ENCODE data around the gene APBB2. TPM values are rescaled to one million over a fixed set of nuclear protein-coding genes. Genes with fewer than 3 reads are reported as not detected.

The APBB2 gene
- total and polyA plus RNA-seq, 2 of the 8 experiments (the other 6 are each of a cell fraction or from before 2014, with no cell fraction given): 58.7 to 59.4 TPM

- no peak overlapping the region for H3K4ac ChIP-seq (replicated peaks; ENCODE audit: insufficient read length, low read depth, low read length)
- no peak overlapping the region for H2BK5ac ChIP-seq (ENCODE audit: low read depth, low read length)
- H4K20me1 ChIP-seq (replicated peaks in 1 of 2; ENCODE audit: control insufficient read depth in 1 of 2, insufficient read depth in 2 of 2, low read length in 2 of 2): no peaks in the 10 kb centered on the region
- peaks cover 0 to 11% (median 5%) of the 10 kb centered on the region in 4 experiments; a peak in 3 of 7 replicates for H3K4me1 ChIP-seq (replicated peaks in 1 of 4; ENCODE audit: control insufficient read depth in 3 of 4, insufficient read depth in 4 of 4, low read length in 3 of 4)
- no peak overlapping the region for H3K4me2 ChIP-seq (ENCODE audit: insufficient read depth in 1 of 2, low read depth in 2 of 2, low read length in 2 of 2)
- H2BK15ac ChIP-seq (ENCODE audit: low read length): no peak overlapping the region
- no peaks in the 10 kb centered on the region for H3K36me3 ChIP-seq (ENCODE audit: control insufficient read depth in 2 of 4, insufficient read depth in 4 of 4, low read length in 3 of 4)
- H2AK5ac ChIP-seq (ENCODE audit: low read depth, low read length): no peak overlapping the region
- H4K5ac ChIP-seq (ENCODE audit: insufficient read length, low read depth, low read length): no peak overlapping the region
- POLR2A ChIA-PET (ENCODE audit: partially characterized antibody): no interaction called here
- DNase-seq (ENCODE audit: low read depth in 1 of 2, low spot score in 2 of 2) (no peak), FAIRE-seq (no peak)
- H3K4me3 ChIP-seq (ENCODE audit: extremely low read depth in 1 of 4, insufficient read depth in 2 of 4, low read depth in 3 of 4, low read length in 4 of 4): no peak overlapping the region
- H3K27ac ChIP-seq (ENCODE audit: low read depth, low read length): no peak overlapping the region
- H3K9me3 ChIP-seq (ENCODE audit: insufficient read depth in 2 of 2, low read depth in 1 of 2, low read length in 1 of 2): no peaks in the 10 kb centered on the region
- H2AFZ ChIP-seq (ENCODE audit: low read length): no peak overlapping the region
- H4K8ac ChIP-seq (ENCODE audit: extremely low read depth, insufficient read depth, low read length): no peak overlapping the region
- H3K27me3 ChIP-seq (replicated peaks in 1 of 4; ENCODE audit: control insufficient read depth in 3 of 4, extremely low read depth in 1 of 4, insufficient read depth in 3 of 4, low read length in 3 of 4): no peaks in the 10 kb centered on the region
- H3K18ac ChIP-seq (ENCODE audit: extremely low read depth, low read length): no peak overlapping the region
- H3K79me2 ChIP-seq (ENCODE audit: control insufficient read depth in 1 of 2, insufficient read depth in 2 of 2, low read length in 2 of 2): no peaks in the 10 kb centered on the region
- H3K14ac ChIP-seq (ENCODE audit: insufficient read length): no peak overlapping the region
- H3K56ac ChIP-seq (replicated peaks; ENCODE audit: insufficient read length, low read depth, low read length): no peak overlapping the region
- no peak overlapping the region for H2BK20ac ChIP-seq (ENCODE audit: low read length)
- H2BK12ac ChIP-seq (ENCODE audit: low read depth, low read length): no peak overlapping the region
- CTCF ChIA-PET (ENCODE audit: partially characterized antibody): interaction anchor here (0.8 to 3.2 kb wide), 7 partner anchors 9 to 274 kb away, joined by 3 to 19 read pairs (median 7); partner anchors contain the start of gene APBB2
- no peak overlapping the region for H4K91ac ChIP-seq (replicated peaks; ENCODE audit: insufficient read length, low read length)
- 93% methylated on average over 2 of the region's 2 CpGs; no CpG with 5 or more reads in 1 of the 2 experiments for WGBS, 2 experiments (ENCODE audit: extremely low coverage in 1 of 2, insufficient coverage in 1 of 2, insufficient read length in 1 of 2, insufficient replicate concordance in 2 of 2, low coverage in 1 of 2, low lambda C conversion rate in 2 of 2, missing lambda C conversion rate in 1 of 2)
- H3K23ac ChIP-seq (ENCODE audit: insufficient read length): no peak overlapping the region
- no peak overlapping the region for H3K9ac ChIP-seq (replicated peaks in 1 of 4; ENCODE audit: extremely low read depth in 1 of 4, low read depth in 3 of 4, low read length in 3 of 4)
- H3K79me1 ChIP-seq (ENCODE audit: low read depth, low read length): no peaks in the 10 kb centered on the region
- H2BK120ac ChIP-seq (replicated peaks; ENCODE audit: low read depth, low read length): no peak overlapping the region
- no peaks in the 10 kb centered on the region for H3K23me2 ChIP-seq (ENCODE audit: low read depth, low read length)
- no peak for TF ChIP-seq ZNF274 (IDR thresholded peaks at IDR 0.05; ENCODE audit: borderline replicate concordance, extremely low read depth, low read length)
- TF ChIP-seq JUND (IDR thresholded peaks at IDR 0.05; ENCODE audit: low read length): no peak
- TF ChIP-seq GABPA (IDR thresholded peaks at IDR 0.05; ENCODE audit: borderline replicate concordance, insufficient read depth, low read length): no peak
- no peak for TF ChIP-seq EZH2 (IDR thresholded peaks at IDR 0.05; ENCODE audit: low read depth, low read length, severe bottlenecking)
- no peak for TF ChIP-seq RXRA (IDR thresholded peaks at IDR 0.05; ENCODE audit: insufficient read depth, low read depth, low read length)
- TF ChIP-seq, protein P1, sequence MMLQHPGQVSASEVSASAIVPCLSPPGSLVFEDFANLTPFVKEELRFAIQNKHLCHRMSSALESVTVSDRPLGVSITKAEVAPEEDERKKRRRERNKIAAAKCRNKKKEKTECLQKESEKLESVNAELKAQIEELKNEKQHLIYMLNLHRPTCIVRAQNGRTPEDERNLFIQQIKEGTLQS (IDR thresholded peaks at IDR 0.05; ENCODE audit: insufficient read depth, low read depth, low read length): no peak
- TF ChIP-seq TAF7 (optimal IDR thresholded peaks at IDR 0.05; ENCODE audit: borderline replicate concordance, low read depth, low read length): no peak
- TF ChIP-seq HDAC2 (IDR thresholded peaks at IDR 0.05; ENCODE audit: borderline replicate concordance in 1 of 2, low read depth in 2 of 2, low read length in 2 of 2): no peak
- no peak for TF ChIP-seq NRF1 (IDR thresholded peaks at IDR 0.05; ENCODE audit: low read depth, low read length)
- no peak for TF ChIP-seq BCL11A (IDR thresholded peaks at IDR 0.05; ENCODE audit: low read depth in 2 of 2, low read length in 2 of 2)
- TF ChIP-seq CBX8 (IDR thresholded peaks at IDR 0.05; ENCODE audit: borderline replicate concordance, low read depth, low read length): no peak
- TF ChIP-seq RBBP5 (IDR thresholded peaks at IDR 0.05; ENCODE audit: borderline replicate concordance, low read depth, low read length): no peak
- no peak for TF ChIP-seq KDM4A (IDR thresholded peaks at IDR 0.05; ENCODE audit: low read depth, low read length, severe bottlenecking)
These were observed 274.5 kb downstream of the APBB2 start for GRCh38 chr4:40939856-40940255.

Data from H1 (cell line).